Fibroblast of lung (primary cell): ENCODE measurements around the gene ECEL1.

Source experiments
- CTCF ChIP-seq, 2 donors: IDR thresholded peaks in 1 of 2; conservative IDR thresholded peaks in 1 of 2; 1 replicate in 1 of 2; 2 replicates in 1 of 2; pipeline ENCODE4 v1.5.1; 2011 to 2012; ENCODE audit warnings: low read length in 2 of 2, control low read depth in 1 of 2, inconsistent platforms in 1 of 2, low read depth in 1 of 2, mild to moderate bottlenecking in 1 of 2
- EZH2 ChIP-seq: IDR thresholded peaks from 2 replicates; pipeline ENCODE4 v1.5.1; 2012; ENCODE audit warnings: low read length, control low read depth, mild to moderate bottlenecking; ENCODE audit errors: missing control alignments

- no peak for TF ChIP-seq CTCF (conservative IDR thresholded peaks at IDR 0.05 in 1 of 2, IDR thresholded peaks at IDR 0.05 in 1 of 2; ENCODE audit: low read depth in 1 of 2, low read length in 2 of 2)
- no peak for TF ChIP-seq EZH2
Measured at GRCh38 chr2:232505856-232506255, 18.2 kb upstream of the ECEL1 start.
